NCI-H1436 treated with DMSO at 0.1 percent for 48 hours (cell line): ENCODE results near the gene XAB2.
"Not testable (repeated sequence)": the region's sequence is repeated elsewhere in the genome, so short reads cannot be mapped to it uniquely, and the experiment has no call there.

Experiments
- DNase-seq: peaks from one replicate; lab custom pipeline; 2025; lab: John Stamatoyannopoulos, UW

The XAB2 gene

GRCh38 chr19:7577422-7577821, 51.9 kb downstream of the XAB2 start:
- not testable (repeated sequence) for DNase-seq

GRCh38 chr19:7575434-7576040, 53.8 kb downstream of the XAB2 start:
- no peak for DNase-seq

GRCh38 chr19:7570761-7571160, 58.6 kb downstream of the XAB2 start:
- DNase-seq = no peak
